NCI-H2227 (cell line): ENCODE results near the gene NHLRC1.
"Not testable (repeated sequence)": the region's sequence is repeated elsewhere in the genome, so short reads cannot be mapped to it uniquely, and the experiment has no call there.

Experiments
- DNase-seq: peaks from one replicate; lab custom pipeline; 2025; ENCODE audit not compliant: unreplicated experiment; lab: John Stamatoyannopoulos, UW

The NHLRC1 gene

DNA sequence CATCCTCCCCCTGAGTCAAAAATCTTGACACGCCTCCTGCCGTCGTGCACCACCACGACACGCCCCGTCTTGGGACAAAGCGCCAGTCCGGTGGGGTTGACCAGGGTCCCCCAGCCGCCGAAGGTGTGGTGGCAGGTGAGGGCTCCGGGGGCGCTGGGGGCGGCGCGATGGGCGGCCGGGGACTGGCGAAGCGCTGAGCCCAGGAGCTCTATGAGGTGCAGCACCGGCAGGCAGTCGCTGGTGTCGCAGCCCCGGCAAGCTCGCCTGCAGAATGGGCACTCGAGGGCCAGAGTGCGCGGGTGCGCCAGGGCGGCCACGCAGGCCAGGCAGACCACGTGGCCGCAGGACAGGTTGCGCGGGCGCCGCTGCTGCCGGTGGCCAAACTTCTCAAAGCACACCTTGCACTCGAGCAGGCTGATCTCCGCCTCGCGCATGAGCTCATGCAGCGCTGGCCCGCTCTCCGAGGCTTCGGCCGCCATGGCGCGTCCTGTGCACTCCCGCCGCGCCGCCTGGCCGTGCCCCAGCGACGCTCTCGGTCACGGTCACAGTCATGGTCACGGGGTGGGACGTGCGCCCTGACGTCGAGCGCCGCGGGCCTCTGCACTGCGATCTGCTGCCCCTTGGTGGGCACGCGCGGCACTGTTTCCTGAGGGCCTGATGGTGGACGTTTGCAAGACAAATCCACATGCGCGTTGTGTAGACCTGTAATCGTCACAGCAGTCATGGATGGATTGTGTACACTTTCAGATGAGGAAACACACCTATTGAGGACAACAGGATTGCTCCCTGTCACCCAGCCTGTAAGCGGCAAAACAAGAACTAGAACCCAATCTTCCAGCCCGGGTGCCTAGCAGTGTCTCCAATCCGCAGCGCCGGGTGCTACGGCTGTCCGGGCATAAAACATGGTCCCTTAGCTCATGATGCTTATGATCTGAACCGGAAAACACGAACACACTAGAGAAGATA is at the start of gene NHLRC1:
Gene NHLRC1 (minus strand): TSS at position 550 of the 966 bp plus-strand sequence. CDS start 71 bp downstream, at position 479.
- DNase-seq, result peak; percentile 91

- DNase-seq, result no peak
These were observed 49.4 kb upstream of the NHLRC1 start for GRCh38 chr6:18171871-18172270.

- no peak for DNase-seq
These were observed 45.8 kb upstream of the NHLRC1 start for GRCh38 chr6:18168264-18168663.

GRCh38 chr6:18166312-18167036 is 44.0 kb upstream of the NHLRC1 start:
- no peak for DNase-seq

DNA sequence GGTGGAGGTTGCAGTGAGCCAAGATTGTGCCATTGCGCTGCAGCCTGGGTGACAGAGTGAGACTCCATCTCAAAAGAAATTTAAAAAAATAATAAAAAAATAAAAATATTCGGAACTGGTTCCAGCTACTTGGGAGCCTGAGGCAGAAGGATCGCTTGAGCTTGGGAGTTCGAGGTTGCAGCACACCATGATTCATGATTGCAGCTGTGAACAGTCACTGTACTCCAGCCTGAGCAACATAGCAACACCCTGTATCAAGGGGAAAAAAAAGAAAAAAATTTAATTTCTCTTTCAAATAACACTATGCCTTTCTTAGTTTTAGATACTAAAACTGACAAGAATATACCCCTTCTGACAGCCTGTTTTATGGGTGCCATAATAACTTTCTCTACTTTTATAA is 43.3 kb upstream of the NHLRC1 start:
- DNase-seq, result no peak

DNA sequence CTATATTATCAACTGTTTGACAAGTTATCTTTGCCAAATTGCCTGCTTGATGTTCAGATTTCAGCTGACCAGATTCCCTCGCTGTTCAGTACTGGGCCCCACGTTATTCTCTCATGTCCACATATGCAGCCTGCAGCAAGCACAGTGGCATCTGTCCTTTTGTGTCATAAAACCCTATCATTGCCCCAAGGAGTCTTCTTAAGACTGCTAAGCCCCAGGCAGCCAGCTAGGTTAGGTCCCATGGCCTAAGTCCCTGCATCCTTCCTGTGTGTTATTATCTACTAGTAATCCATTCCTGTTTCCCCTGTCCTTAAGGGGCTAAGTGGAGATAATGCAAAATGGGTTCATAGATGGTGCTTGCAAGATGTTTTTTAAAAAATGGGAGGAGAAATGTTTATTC is 39.9 kb upstream of the NHLRC1 start:
- no peak for DNase-seq

- DNase-seq, result no peak
These were observed 39.0 kb upstream of the NHLRC1 start for GRCh38 chr6:18161431-18161830.

- DNase-seq, result no peak
These were observed 38.4 kb upstream of the NHLRC1 start for GRCh38 chr6:18160911-18161310.

- peak; percentile 78 for DNase-seq
These were observed 33.5 kb upstream of the NHLRC1 start for GRCh38 chr6:18155864-18156421.

DNA sequence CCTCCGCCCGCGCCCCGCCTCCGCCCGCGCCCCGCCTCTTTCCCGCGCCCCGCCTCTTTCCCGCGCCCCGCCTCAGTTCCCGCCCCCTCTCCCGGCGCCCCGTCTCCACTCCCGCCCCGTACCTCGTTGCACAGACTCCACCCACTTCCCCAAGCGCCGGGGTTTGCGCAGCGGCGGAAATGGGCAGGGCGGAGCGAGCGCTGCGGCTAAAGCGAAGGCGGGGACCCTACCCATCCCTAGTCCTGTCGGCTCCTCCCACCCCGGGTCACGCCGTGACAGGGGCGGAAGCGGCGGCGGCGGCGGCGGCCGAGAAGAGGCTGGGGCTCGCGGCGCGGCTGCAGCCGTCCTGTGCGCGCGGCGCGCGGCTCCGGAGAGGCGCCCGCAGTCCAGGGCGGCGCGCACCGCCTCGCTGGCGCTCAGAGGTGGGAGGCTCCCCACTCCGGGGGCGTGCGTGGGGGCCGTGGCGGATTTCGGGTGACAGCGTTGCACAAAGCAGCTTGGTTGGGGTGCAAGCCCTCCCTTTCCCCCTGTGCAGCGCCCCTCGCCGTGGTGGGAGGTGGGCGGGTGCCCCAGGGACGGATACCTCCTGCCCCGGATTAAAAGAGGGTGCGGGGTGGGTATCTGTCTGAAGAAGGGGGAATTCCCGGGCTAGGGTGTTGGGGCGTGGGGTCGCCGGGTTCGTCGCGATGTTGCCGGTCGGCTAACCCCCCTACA is 32.8 kb upstream of the NHLRC1 start, which contains the start of gene KDM1B:
Gene KDM1B (plus strand): TSS at position 273 of the 714 bp plus-strand sequence. CDS start 4,474 bp downstream, outside the sequence.
- peak; percentile 99 for DNase-seq

GRCh38 chr6:18154507-18155149 is 32.2 kb upstream of the NHLRC1 start, which contains the start of gene TPMT:
TSS of gene TPMT (minus strand) at chr6:18155077. CDS start at chr6:18149127, 5,950 bp downstream.
- peak; percentile 97 for DNase-seq

- no peak for DNase-seq
These were observed 30.8 kb upstream of the NHLRC1 start for GRCh38 chr6:18153311-18153703.

DNA sequence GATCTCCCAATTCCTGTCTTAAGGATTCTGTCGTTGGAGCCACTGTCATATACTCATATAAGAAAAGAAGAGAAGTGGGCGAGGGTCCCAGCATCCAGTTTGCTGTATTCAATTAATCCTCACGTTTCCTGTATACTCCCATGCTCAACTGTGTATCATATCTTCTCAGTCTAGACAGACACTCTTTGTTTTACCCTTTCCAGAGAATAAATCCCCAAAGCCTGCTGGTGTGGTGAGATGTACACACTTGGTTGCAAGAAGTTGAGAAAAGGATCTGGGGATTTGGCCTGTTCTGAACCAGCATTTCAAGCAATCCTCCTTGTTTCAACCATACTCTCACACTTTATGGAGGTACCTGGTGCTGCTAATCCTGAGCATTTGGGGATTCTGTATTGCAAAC is 29.3 kb upstream of the NHLRC1 start:
- no peak for DNase-seq

DNA sequence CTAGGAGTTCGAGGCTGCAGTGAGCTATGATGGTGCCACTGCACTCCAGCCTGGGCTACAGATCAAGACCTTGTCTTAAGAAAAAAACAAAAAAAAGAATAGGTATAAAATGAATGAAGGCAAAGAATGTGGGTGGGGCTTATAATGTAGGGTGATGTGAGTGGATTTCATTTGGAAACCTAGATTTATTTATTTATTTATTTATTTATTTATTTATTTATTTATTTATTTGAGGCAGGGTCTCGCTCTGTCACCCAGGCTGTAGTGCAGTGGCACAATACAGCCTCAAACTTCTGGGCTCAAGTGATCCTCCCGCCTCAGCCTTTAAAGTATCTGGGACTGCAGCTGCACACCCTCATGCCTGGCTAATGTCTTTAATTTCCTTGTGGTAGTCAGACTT is 28.9 kb upstream of the NHLRC1 start:
- not testable (repeated sequence) for DNase-seq

GRCh38 chr6:18148304-18149025 is 26.0 kb upstream of the NHLRC1 start:
- no peak for DNase-seq

DNA sequence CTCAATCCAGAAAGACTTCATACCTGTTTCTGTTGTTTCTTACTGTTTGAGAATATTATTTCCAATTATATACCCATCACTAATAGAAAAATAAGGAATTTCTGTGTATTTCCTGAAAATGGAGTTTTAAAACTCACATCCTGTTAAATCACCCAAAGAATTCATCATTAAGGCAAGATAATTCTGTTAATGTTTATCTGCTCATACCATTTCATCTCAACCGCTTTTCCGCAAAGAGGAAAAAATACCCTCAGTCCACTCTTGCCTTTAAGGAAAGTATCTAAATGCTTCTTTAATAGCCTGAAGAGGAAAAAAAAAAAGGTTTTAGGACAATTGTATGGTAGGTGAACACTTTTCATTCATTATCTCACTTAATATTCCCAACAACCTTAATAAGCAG is 25.1 kb upstream of the NHLRC1 start:
- no peak for DNase-seq

GRCh38 chr6:18147160-18147559 is 24.7 kb upstream of the NHLRC1 start:
- DNase-seq, result no peak

GRCh38 chr6:18142591-18142861 is 20.0 kb upstream of the NHLRC1 start:
- no peak for DNase-seq

DNA sequence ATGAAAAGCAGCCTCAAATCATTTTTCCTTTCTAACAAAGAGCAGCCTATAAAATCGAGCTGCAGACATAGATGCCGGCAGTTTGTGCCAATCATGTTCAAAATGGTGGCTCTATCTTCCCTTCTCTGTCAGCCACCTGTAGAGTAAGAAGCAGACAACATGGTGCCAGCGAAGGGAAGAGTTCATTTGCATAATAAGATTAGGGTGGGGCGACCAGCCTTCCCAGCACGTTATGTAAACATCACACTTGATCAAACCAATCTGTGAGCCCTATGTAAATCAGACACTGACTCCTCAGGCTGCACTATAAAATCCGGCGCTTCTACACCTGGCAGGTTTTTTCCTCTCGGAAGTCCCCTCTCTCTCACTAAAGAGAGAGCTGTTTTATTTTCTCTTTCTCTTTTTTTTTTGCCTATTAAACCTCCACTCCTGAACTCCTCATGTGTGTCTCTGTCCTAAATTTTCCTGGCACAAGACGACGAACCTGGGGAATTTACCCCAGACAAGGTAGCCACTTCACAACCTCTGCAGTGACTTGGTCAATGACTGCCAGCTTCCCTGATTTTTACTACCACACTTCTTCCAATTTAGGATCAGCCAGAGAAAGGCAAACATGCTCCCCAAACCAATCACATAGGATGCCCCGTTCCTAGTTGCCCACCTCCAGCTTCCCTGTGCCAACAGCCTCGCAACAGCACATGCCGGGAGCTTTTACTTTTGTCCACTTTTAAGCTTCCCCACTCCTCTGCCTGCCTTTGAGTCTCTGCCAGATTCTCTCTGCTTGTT is 19.5 kb upstream of the NHLRC1 start:
- DNase-seq, result peak; percentile 7
